GM10847 (cell line): ENCODE measurements around the gene RBPJ.

ENCODE experiments used
- POLR2A ChIP-seq: IDR thresholded peaks from 2 replicates; pipeline ENCODE4 v1.6.1; 2011; ENCODE audit not compliant: insufficient read length; ENCODE audit errors: extremely low read depth

The RBPJ gene

GRCh38 chr4:26441771-26442170 lies 121.0 kb downstream of the RBPJ start:
- TF ChIP-seq POLR2A = no peak

GRCh38 chr4:26447378-26447777 lies 126.6 kb downstream of the RBPJ start:
- TF ChIP-seq POLR2A = no peak

GRCh38 chr4:26450418-26450817 lies 129.6 kb downstream of the RBPJ start:
- no peak for TF ChIP-seq POLR2A

- TF ChIP-seq POLR2A = no peak
These were observed 130.8 kb downstream of the RBPJ start for GRCh38 chr4:26451597-26451996.

- TF ChIP-seq POLR2A = no peak
These were observed 132.0 kb downstream of the RBPJ start for GRCh38 chr4:26452565-26453531.

GRCh38 chr4:26454961-26455360 lies 134.1 kb downstream of the RBPJ start:
- TF ChIP-seq POLR2A = no peak

- no peak for TF ChIP-seq POLR2A
These were observed 134.8 kb downstream of the RBPJ start for GRCh38 chr4:26455571-26455970.

- TF ChIP-seq POLR2A = no peak
These were observed 136.6 kb downstream of the RBPJ start for GRCh38 chr4:26457412-26457811.

GRCh38 chr4:26458157-26458561 lies 137.3 kb downstream of the RBPJ start:
- TF ChIP-seq POLR2A = no peak

GRCh38 chr4:26459054-26459755 lies 138.4 kb downstream of the RBPJ start:
- TF ChIP-seq POLR2A = no peak

GRCh38 chr4:26459756-26460530 lies 139.1 kb downstream of the RBPJ start:
- TF ChIP-seq POLR2A = no peak

- no peak for TF ChIP-seq POLR2A
These were observed 142.1 kb downstream of the RBPJ start for GRCh38 chr4:26462874-26463273.

GRCh38 chr4:26463386-26463785 lies 142.6 kb downstream of the RBPJ start:
- no peak for TF ChIP-seq POLR2A

GRCh38 chr4:26464420-26465095 lies 143.7 kb downstream of the RBPJ start:
- TF ChIP-seq POLR2A = no peak

- no peak for TF ChIP-seq POLR2A
These were observed 145.9 kb downstream of the RBPJ start for GRCh38 chr4:26466578-26467270.

GRCh38 chr4:26467724-26468123 lies 146.9 kb downstream of the RBPJ start:
- TF ChIP-seq POLR2A = no peak
